GM12801 (cell line): Measurements from ENCODE around the gene LRRC4C.

Experiments
- CTCF ChIP-seq: IDR thresholded peaks from one replicate; pipeline ENCODE4 v1.5.1; 2011; ENCODE audit warnings: control low read depth; ENCODE audit not compliant: insufficient read length; ENCODE audit errors: extremely low read depth

Gene LRRC4C

GRCh38 chr11:40166892-40167291, 1292.6 kb downstream of the LRRC4C start:
- TF ChIP-seq CTCF: no peak

GRCh38 chr11:40162901-40163883, 1296.3 kb downstream of the LRRC4C start:
- no peak for TF ChIP-seq CTCF

DNA sequence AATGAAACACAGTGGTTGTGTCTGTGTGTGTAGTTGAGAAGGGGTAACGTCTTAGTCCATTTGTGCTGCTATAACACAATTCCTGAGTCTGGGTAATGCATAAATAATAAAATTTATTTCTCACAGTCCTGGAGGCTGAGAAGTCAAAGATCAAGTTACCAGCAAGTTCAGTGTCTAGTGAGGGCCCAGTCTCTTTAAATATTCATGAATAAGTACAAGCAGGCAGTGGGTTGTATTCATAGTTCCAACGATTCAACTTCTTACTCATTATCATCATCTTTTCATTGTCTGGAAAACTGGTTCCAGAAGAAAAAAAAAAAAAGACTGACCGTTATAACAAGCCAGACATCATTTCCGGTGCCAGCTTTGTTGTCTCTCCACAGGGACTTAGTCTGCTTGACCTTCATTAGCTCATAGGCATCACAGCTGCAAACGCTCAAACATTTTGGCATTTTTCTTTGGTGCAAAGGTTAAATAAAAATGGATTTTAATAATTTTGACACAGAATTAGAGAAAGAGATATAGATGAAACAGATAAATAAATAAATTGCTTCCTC, 1297.5 kb downstream of the LRRC4C start:
- TF ChIP-seq CTCF: no peak

- TF ChIP-seq CTCF: no peak
Observed at GRCh38 chr11:40160418-40160817, 1299.0 kb downstream of the LRRC4C start.

DNA sequence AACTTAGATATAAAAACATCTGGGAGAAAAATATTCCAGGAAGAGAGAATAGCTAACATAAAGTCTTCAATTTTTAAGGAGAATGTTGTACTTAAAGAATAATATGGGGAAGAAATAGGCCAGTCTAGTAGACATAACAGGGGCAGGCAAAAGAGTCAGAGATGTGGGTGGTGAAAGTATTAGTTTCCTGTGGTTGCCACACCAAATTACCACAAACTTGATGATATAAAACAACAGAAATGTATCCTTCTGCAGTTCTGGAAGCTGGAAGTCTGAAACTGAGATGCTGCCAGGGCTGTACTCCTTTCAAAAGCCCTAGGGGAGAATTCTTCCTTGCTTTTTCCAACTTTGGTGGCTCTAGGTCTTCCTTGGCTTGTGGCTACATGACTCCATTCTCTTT, 1309.7 kb downstream of the LRRC4C start:
- no peak for TF ChIP-seq CTCF

GRCh38 chr11:40140560-40140959, 1318.9 kb downstream of the LRRC4C start:
- no peak for TF ChIP-seq CTCF

DNA sequence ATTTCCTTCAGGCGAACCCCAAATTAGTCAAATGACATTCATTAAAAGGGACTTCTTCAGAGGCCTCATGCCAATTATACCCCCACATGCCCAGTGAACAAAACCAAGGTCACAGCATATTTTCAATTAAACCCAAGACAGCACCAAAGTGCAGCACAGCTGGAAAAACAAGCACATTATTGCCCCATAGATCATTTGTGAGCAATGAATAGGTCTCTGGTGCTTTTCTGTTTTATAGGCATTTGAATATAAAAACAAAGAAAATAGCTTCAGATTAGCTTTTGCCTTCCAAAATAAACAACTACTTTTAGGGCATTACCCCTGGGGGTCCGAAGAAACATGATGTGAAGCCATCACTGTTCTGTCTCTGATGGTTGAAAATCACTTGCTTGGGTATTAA, 1319.9 kb downstream of the LRRC4C start:
- no peak for TF ChIP-seq CTCF
